ENCODE measurements around the gene PROC.

DNA sequence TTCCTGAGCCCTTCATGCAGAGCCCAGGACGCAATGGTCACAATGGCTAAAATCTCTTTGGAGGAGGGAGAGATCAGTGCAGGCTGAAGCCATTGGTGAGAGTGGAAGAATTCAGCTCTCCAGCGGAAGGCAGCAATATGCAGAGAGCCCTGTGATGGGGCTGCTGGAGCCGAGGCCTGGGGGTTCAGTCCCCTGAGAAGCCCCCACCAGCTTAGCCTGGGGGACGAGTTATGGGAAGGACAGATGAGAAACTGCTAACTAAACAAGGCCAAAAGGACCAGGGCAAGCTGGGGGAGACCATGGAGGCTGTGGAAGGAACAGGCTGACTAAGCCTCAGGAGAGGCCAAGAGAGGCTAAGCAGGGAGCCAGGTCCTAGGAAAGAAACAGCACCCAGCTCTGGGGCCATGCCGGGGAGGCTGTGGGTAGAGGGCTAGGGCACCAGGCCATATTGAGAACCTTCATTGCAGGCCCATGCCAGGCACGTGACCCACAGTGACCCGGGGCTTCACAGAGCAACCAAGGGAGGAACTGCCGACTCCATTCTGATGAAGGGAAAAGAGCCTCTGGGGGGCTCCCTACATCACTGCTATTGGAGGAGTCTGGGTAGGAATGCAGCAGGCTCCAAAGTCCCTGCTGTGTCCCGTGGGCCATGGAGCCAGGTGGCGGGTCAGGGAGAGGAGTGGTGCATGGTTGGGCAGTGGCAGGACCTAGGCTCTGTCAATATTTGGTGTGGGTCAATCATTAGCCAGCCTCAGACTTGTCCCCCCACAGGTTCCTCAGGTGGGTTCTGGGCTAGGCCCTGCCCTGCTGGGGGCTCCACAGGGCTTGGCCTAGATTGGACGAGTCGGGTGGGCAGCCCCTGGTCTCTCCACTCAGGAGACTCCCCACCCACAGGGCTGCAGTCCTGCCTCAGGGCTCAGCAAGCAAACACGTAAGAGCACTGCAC is 19.8 kb downstream of the PROC start:
- TF ChIP-seq, protein P1, sequence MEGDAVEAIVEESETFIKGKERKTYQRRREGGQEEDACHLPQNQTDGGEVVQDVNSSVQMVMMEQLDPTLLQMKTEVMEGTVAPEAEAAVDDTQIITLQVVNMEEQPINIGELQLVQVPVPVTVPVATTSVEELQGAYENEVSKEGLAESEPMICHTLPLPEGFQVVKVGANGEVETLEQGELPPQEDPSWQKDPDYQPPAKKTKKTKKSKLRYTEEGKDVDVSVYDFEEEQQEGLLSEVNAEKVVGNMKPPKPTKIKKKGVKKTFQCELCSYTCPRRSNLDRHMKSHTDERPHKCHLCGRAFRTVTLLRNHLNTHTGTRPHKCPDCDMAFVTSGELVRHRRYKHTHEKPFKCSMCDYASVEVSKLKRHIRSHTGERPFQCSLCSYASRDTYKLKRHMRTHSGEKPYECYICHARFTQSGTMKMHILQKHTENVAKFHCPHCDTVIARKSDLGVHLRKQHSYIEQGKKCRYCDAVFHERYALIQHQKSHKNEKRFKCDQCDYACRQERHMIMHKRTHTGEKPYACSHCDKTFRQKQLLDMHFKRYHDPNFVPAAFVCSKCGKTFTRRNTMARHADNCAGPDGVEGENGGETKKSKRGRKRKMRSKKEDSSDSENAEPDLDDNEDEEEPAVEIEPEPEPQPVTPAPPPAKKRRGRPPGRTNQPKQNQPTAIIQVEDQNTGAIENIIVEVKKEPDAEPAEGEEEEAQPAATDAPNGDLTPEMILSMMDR (IDR thresholded peaks at IDR 0.05), result no peak
- no peak for TF ChIP-seq POLR2A (IDR thresholded peaks at IDR 0.05)

Measured in heart left ventricle (tissue), 13 donors.